HG03460 (cell line): ENCODE results near the gene TMEM236.

Source experiments
- ATAC-seq: cut with Tn5 transposase; IDR thresholded peaks from one replicate; pipeline ENCODE4 v1.9.1; 2021; ENCODE audit not compliant: unreplicated experiment

TMEM236 gene

GRCh38 chr10:17740668-17741067 is 11.3 kb upstream of the TMEM236 start:
- no peak for ATAC-seq

GRCh38 chr10:17742918-17743317 is 9.1 kb upstream of the TMEM236 start:
- peak; percentile 70 for ATAC-seq

DNA sequence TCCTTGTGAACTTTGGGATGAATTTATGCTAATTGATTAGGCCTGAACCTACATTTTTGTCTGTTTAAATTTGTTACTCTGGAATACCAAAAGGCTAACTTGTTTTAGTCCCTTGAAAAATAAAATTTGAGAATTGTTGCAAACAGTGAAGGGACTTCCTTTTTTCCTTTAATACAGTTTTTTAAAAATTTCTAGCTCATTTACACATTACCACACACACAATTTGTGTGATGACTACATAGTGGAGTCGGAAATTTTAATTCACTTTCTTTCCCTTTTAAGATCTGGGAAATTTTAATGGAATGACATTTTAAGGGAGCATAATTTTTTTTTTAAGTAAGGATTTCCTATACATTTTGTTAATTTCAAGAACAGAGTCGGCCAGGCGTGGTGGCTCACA is 8.6 kb upstream of the TMEM236 start:
- ATAC-seq = no peak

DNA sequence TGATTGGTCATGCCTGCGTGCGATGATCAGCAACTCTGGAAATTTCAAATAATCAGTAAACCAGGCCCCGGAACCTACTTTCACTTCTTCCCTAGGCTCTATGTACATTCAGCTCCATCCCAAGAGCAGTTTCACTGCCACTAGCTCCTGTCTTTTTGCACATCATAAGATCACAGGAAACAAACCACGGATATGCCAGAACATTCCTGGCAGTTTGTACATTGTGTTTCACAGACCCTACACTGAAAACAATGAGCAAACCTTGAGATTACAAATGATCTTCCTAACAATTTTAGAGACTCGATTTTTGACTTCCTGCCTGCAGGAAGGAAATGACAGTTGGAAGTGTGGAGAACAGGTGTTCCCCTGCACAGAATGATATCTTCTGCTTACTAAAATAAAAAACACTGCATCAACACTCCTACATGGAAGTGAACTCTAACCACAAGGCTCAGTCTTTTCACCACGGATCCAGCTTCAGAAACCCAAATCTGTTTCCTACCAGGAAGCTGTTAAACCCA is 7.6 kb upstream of the TMEM236 start:
- ATAC-seq = no peak

GRCh38 chr10:17747883-17748550 is 4.0 kb upstream of the TMEM236 start:
- no peak for ATAC-seq

DNA sequence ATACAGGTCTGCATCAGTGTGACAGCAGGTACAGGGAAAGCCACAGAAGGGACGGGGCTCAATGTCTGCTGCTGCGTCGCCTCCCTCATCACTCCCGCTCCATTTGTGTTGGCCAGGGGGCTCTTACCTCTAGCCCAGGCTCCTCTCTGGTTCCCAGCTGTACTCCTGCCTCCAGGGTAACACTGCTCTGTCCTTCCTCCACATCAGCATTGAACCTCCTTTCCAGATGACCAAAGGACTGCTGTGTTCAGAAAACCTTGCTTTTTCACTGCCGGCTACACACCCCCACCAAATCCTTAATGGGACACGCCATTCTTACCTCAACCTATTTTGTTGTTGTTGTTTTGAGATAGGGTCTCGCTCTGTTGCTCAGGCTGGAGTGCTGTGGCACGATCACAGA is 2.1 kb upstream of the TMEM236 start:
- ATAC-seq = no peak

DNA sequence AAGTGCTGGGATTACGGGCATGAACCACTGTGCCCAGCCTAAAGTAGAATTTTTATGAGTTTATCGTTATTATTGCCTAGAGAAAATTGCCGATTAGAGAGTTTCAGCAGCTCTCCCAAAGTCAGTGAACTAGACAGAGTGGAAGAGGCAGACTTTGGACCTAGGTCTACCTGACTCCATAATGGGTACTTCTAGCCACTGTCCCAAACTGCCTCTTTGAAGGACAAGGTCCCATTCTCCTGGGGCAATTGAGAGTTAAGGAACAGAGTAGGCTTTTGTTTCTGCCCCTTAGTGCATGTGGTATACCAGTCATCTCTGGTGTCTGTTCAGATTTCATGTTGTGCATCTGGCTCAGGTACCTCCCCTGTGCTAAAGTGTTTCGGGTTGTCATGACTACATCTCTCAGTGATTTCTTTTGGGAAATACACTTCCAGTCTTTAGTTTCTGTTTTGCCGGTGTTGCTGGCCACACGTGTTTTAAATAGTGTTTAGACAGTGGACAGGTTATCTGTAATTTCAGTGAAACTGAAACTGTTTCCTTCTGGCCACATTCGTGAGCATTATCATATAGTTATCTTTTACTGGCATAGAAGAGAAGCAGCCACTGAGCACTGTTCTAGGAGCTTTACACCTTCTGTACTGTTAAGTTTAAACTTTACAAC is 4.7 kb downstream of the TMEM236 start:
- ATAC-seq = peak; percentile 93

DNA sequence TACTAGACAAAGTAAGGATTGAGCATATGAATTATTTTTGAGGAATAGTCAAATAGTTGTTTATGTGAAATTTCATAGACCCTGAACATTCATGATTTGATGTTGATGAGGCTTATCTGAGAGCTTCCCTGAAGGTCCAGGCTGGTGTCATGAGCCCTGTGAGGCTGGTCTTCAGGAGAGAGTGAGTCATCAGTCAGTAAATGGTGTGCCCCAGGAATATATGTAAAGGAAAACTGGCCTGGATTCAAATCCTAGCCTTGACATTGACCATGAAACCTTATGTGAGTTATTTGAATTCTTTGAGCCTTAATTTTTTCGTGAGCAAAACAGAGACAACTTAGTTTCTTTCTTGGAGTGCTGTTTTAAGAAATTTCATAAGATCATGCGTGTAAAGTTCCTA is 6.2 kb downstream of the TMEM236 start:
- no peak for ATAC-seq

DNA sequence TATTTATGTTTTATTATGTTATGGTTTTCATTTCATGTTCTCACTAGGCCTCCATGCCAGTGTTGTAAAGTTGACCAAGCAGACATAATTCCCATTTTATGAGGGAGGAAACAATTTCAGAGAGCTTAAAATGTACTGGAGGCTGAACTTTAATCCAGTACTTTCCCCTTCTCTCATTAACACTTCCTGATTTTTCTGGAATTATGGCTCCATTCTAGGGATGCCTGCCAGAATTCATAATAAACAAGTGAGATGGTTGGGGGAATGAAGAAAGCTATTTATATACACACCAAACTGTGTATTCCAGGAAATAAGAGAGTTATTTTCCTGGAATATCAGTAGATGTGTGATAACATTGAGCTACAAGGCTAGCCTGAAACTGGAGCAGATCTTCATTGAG is 6.9 kb downstream of the TMEM236 start:
- no peak for ATAC-seq

DNA sequence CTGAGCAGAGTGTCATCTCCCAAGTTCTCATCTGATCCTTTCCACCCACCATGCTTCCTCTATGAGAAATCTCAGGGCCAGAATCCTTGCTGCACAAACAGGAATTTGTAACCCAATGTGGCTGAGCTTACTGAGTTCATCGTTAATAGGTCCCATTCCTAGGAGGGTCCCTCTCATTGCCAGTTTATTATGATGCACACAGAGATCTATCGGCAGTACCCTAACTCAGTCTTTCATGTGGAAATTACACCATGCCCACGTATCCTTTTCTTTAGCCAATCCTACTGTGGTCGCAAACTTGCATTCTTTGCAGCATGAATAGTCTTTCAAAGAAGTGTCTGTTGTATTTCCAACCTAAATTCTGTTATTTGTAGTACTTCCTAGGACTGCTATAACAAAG is 12.1 kb downstream of the TMEM236 start:
- ATAC-seq = no peak

DNA sequence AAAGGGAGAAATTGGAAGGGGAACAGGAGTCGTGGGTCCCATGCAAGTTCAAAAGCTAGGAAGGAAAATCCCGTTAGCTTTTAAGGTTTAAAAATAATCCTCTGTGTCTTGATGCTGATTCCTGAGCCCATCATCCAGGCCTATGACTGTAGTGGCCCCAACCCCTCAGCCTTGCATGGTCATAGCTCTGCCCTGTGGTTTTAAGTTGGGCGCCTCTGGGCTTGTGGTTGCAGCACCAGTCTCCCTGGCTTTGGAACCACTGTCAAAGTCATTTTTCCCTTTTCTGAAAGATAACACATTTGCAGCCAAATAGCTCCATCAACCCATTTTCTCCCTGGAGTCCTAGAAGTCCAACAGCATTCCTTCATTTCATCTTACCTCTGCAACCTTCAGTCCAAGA is 13.6 kb downstream of the TMEM236 start:
- ATAC-seq = no peak

DNA sequence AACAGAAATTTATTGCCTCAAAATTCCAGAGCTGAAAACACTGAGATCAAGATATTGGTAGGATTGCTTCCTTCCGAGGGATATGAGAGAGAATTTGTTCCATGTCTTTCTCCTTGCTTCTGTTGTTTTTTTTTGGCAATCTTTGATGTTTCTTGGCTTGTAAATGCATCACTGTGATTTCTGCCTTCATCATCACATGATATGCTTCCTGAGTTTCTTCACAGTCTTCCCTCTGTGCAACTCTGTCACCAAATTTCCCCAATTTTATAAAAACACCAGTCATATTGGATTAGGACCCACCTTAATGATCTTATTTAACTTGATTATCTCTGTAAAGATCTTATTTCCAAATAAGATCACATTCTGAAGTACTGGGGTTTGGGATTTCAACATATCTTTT is 14.7 kb downstream of the TMEM236 start:
- ATAC-seq = no peak

DNA sequence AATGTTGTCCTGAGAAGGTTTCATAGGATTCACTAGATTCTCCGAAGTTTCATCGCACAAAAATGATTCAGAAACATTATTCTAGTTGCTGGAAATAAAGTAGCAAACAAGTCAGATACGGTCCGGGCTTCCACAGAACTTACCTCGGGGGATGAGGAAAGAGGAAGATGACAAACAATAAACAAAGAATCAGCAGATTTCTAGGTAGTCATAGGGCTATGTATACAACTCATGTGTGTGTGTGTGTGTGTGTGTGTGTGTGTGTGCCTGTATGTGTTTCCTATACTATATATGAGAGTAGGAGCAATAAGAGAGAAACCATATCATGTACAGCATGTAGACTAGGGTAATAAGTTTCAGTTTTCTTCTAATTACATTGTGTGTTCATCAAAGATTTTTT is 16.5 kb downstream of the TMEM236 start:
- no peak for ATAC-seq

- no peak for ATAC-seq
Observed at GRCh38 chr10:17768957-17769356, 17.0 kb downstream of the TMEM236 start.

DNA sequence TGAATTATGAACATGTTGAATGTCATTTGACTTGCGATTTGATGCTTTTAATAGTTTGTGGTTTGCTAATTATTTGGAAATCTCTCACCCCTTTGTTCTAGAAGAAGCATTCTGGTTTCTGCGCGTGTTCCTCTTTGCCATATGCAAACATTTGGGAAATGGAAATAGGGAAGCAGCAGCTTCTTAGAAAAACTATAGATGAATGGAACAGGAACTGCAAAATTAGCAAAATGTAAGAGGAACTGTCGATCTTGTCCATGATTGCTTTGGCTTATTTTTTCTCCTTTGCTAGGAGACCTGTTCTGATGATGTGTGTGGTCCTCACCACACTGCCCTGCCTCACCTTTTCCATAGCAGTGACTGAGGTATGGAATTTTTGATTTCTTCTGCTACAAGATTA is 19.0 kb downstream of the TMEM236 start:
- no peak for ATAC-seq

DNA sequence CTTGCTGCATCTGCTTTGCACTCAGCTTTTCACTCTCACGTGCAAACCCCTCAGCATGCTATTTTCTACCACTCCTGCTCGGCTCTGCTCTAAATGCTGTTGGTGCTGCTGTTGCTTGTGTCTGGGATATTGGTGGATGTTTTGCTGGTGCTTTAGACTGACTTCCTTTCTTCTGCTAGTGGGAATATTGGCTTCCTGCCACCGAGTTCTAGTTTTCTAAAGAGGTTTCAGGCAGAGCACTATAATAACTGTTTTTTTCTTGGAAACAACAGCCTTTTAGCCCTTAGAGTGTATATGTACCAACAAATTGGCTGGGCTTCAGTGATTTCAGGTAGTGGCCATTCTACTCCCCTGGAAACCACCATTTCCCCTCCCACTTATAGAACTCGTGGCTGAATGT is 27.8 kb downstream of the TMEM236 start:
- ATAC-seq = no peak

- ATAC-seq = no peak
Observed at GRCh38 chr10:17780727-17781126, 28.7 kb downstream of the TMEM236 start.

DNA sequence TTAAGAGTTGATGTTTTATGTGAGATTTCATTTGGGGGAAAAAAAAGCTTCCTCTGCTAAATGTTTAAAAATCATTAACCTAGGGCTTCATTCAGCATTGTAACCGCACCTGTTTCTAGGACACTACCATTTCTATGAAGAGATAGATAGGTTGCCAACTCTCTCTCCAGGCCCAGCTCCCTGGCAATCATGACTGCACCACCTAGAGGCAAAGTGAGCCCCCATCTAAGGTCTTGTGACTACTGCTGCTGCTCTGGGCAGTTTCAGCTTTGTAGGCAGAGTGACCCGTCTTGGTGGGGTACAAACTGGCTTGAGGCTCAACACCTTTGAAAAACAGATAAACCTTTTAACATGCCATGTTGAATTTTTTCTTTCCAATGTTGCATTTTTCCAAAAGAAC is 29.9 kb downstream of the TMEM236 start:
- no peak for ATAC-seq

DNA sequence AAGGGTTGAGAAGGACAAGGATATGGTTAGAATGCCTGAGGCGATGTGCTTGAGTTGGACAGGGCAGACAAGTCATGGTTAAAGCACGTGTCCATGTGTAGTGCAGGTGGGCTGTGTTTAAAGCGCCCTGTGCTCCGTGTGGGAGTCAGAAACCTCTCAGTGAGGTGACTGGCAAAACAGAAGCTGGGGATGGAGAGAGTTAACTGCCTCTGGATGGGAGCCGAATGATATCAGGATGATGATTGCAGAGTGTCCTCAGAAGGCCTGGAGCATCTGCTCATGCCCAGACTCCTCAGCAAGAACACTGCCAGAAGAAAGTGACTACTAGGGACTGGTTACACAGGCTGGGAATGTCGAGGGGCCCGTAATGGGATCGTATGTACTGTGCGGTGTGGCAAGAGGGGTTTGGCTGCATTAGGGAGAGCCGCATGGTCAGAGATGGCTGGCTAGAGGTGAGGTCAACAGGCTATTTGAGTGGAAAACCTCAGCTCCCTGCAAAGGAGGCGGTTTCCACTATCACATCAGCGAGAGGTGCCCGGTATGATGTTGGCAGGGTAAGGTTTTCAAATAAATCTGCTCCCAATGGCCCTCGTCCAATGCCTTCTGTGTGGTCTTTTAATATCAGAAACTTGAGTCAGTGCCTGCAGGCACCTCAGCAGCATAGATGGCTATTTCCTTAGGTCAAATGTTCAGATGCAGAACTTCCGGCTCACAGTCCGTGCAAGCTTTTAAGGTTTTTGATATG is 31.1 kb downstream of the TMEM236 start:
- no peak for ATAC-seq

GRCh38 chr10:17783751-17784150 is 31.8 kb downstream of the TMEM236 start:
- ATAC-seq = no peak

- ATAC-seq = no peak
Observed at GRCh38 chr10:17784688-17785087, 32.7 kb downstream of the TMEM236 start.
